Activated gamma-delta T cell (primary cell): ENCODE results near the gene CPAMD8.
"Not testable (repeated sequence)": the region's sequence is repeated elsewhere in the genome, so short reads cannot be mapped to it uniquely, and the experiment has no call there.

Experiments used
- DNase-seq: peaks from one replicate; lab custom pipeline; 2025; lab: John Stamatoyannopoulos, UW

CPAMD8 gene

DNA sequence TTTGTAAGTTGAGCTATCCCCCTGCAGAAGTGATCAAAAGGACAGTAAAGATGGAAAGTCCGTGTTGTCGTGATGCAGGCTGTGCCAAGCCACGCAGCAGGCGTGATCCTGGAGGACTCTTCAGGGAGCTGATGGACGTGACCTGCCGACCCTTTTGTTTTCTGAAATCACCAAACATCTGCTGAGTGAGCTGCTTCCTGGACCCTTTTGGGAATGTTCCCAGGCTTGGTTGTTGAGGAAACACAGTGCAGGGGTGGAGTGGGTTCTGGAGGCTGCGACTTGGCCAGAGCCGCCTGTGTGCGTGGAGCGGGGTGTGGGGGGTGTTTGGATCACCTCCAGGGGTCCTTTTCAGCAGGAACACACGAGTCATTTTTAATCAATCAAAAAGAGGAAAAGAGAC is 15.4 kb upstream of the CPAMD8 start:
- no peak for DNase-seq

DNA sequence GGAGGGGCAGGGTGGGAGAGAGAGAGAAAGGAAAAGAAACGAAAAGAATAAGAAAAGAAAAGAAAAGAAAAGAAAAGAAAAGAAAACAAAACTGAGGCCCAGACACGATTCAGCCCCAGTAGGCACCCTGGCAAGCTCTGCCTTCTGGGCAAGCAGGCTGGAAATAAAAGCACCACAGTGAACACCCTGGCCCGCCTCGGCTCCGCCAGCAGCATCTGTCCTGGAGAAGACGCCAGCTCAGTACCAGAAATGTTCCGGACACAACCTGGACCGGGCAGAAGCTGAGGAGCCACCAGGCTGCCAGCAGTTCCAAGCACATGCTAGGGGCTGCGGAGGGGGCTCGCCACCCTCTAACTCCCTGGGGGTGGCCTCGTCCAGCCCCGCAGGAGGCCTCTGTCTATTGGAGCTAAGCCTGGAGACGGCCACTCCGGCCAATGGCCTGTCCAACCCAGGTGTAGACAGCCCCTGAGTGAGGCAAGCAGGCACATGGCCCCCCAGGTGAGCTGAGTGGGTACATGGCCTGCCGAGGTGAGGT is 11.4 kb upstream of the CPAMD8 start:
- no peak for DNase-seq

DNA sequence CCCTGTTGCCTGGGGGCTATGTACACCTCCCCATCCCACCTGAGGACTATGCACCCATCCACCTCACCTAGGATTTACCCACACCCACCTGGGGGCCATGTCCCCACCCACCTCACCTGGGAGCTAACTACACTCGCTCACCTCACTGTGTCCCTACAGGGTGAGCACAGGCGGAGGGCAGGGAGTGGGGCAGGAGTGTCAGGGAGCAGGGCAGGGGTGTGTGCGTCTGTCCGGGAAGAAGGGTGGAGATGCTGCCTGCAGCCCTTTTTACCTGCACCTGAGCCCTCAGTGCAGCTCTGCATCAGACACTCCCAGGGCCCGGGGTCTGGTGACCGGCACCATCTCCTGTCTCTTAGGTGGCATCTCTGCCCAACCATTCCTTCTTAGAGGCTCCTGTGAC is 10.6 kb upstream of the CPAMD8 start:
- no peak for DNase-seq

DNA sequence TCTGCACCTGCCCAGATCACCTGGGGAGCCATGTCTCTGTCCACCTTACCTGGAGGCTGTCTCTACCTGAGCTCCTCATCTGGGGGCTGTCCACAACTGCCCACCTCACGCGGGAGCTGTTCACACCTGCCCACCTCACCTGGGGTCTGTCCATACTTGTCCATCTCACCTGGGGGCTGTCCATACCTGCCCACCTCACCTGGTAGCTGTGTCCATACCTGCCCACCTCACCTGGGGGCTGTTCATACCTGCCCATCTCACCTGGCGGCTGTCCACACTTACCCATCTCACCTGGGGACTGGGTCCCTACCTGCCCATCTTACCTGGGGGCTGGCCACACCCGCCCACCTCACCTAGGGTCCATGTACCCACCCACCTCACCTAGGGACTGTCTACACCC is 10.0 kb upstream of the CPAMD8 start:
- no peak for DNase-seq

DNA sequence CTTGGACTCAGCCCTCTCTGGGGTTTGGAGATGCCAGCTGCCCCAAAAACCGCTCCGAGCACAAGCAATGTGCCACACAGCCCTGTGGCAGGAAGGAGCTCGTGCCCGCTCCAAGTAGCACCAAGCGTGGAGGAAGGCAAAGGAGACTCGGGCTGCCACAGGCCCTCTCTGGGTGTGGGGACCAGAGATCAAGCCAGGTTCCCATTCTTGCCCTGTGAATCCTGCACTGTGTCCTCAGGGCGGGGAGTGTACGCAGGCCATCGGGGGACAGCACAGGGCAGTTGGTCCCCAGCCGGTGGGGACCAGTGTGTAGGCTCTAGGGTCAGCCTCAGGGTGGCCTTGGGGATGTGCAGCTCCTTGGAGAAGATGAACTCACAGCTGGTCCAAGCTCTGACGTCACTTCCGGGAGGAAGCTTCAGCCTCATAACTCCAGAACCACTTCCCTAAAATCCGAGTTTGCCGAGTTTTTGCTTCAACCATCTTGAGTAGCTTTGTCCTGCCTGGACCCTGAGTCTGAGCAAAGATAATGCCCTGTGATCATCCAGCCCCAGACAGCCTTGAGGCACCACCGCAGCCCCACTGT is 9.3 kb upstream of the CPAMD8 start:
- no peak for DNase-seq

DNA sequence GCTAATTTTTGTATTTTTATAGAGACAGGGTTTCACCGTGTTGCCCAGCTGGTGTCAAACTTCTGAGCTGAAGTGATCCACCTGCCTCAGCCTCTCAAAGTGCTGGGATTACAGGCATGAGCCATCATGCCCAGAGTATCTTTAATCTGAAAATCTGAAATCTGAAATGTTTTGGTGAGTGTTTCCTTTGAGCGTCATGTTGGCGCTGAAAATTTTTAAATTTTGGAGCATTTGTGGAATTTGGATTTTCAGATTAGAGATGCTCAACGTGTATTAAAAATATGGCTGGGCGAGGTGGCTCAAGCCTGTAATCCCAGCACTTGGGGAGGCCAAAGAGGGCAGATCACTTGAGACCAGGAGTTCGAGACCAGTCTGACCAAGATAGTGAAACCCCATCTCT is 5.1 kb upstream of the CPAMD8 start:
- DNase-seq, result no peak

DNA sequence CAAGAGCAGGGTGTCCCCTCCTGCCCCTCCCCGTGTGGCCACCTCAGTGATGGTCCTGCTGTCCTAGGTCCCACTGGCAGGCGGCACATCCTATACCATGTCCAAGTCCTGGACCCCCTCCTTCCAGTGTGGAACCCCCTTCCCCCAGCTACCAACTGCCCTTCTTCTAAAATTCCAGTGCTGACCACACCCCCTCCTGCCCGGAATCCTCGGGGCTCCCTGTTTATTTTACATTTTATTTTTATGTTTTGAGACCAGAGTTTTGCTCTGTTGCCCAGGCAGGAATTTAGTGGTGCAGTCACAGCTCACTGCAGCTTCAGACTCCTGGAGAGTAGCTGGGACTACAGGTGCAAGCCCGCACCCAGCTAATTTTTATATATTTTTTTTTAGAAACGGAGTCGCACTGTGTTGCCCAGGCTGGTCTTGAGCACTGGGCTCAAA is 945 bp upstream of the CPAMD8 start:
- DNase-seq, result no peak

DNA sequence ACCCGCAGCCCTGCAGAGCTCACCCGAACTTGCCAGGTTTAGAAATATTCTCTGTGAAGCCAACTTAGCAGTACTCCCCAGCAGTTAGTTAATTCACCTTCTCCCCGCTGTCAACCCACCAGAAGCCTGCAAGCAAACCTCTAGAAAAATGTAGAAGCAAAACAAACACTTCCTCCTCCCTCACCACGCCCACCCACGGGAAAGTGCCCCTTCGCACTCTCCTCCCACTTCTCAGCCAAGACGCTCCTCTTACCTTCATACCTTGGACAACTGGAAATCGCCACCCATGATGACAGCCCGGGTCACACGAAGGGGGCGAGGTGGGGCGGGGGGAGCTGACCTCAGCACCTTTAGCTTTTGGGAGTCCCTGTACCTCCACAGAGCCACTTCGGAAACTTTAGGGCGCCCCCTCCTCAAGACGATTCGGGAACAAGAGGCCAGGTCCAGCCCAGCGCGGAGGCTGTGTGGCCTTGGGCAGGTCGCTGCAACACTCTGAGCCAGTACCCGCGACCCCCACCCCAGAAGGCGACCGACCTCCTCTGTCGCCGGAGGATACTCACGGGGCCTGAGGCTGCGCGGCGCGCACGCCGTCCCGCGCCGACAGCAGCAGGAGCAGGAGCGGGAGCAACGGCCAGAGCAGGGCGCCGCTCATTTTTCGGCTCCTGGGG is 485 bp downstream of the CPAMD8 start:
- no peak for DNase-seq

DNA sequence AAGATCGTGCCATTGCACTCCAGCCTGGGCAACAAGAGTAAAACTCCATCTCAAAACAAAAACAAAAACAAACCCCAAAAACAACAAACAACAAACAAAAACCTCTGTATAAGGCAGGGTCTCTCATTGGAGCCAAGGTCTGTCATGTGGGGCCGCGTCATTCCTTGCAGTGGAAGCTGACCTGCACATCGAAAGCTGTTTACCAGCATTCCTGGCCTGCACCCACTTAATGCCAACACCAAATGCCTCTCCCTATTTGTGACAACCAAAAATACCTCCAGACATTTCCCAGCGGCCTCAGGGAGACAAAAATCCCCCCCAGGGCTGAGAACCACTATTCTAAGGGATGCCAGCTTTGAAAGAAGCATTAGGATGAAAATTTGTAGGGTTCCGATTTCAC is 1.2 kb downstream of the CPAMD8 start:
- no peak for DNase-seq

DNA sequence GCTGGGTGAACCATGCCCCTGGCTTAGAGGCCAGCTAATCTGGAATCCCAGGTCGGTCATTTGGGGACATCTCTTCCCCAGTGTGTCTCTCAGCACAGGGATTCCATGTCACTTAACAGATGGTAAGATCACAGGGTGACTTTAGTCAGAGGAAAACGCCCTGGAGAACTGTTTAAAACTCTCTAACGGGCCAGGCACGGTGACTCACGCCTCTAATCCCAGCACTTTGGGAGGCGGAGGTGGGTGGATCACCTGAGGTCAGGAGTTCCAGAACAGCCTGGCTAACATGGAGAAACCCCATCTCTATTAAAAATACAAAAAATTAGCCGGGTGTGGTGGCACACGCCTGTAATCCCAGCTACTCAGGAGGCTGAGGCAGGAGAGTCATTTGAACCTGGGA is 1.7 kb downstream of the CPAMD8 start:
- not testable (repeated sequence) for DNase-seq

DNA sequence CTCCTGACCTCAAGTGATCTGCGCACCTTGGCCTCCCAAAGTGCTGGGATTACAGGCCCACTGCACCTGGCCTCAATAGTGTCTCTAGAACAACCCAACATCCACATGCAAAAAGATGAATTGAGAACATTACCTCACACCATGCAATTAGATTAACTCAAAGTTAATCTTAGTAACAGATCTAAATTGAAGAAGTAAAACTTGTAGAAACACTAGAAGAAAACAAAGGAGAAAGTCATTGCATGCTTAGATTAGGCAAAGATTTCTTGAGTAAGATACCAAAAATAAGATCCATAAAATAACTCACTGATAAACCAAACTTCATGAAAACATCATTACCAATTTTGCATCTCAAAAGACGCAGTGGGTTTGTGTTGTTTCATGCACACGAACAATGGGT is 2.8 kb downstream of the CPAMD8 start:
- DNase-seq, result no peak

DNA sequence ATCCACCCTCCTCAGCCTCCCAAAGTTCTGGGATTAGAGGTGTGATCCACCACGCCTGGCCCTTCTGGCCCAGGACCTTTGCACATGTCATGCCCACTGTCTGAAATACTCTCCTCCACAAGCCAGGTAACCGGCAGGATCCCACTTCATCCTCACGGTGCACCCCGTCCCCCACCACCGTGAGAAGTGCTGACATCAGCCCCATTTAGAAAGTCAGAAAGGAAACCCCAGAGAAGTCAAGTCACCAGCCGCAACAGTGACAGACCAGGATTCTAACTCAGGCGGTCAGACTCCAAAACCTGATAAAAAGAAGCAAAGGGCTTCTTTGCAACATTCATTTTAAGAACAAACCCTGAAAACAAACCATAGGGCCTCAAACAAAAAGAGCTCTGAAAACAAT is 3.9 kb downstream of the CPAMD8 start:
- DNase-seq, result no peak

DNA sequence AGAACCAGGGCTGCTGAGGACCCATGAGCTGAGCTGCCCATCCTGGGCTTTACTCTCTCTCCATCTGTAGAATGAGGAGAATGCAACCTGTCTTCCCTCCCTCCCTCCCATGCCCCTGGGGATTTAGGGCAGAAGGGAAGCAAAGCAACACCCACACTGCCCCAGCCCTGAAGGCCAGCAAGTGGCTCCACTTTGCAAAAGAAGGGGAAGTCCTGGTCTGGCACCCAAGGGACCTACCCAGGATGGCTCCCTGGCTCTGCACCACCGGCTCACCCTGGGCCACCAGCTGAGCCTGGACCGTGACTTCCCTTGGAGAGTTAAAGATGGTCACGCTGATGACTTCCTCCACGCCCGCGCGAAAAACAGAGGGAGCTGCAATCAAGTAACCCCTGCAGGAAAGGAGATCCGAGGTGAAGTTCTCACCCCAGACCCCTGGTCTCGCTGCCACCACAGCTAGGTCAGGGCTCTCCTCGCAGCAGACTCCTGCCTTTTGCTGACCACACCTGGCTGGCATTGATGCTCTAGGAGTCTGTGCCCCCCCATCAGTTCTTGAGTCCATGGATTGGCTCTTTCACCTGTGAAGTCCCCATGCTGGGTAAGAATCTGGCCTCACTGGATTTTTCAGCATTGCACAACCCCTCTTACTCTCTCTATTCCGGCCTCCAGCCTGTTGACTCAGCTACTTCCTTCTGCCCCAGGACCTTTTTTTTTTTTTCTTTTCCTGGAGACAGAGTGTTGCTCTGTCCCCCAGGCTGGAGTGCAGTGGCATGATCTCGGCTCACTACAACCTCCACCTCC is 4.6 kb downstream of the CPAMD8 start:
- no peak for DNase-seq

DNA sequence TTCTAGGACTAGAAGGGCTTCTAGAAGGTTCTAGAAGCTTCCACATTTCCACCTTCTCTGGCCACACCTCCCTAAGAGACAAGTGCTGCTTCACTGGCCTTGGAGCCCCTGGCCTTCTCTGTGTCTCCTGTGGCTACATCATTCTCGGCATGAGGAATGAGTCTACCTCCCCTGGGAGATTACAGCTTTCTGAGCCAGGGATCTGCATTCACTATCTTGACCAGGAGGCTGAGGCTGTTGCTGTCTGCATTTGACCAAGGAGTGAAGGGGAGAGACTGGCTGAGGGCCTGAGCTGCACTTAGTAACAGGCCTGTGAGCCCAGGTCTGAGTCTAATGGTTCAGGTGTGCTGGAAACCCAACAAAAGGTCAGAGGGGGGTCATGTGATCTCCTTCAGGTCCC is 5.3 kb downstream of the CPAMD8 start:
- no peak for DNase-seq

DNA sequence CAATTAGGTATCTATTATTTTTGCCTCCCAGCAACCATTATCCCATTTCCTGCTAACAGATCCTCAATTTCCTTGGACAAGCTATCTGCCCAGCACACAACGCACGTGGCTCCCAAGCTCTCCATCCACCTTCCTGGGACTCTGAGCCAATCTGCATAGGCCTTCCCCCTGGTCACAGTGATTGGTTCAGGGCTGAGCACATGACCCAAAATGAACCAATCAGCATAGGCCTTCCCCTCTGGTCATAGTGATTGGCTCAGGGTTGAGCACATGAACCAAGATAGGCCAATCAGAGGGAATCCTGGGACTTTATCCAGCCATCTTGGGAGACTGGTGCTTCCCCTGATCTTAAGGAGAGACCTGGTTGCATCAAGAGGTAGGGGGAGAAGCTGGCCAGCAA is 5.8 kb downstream of the CPAMD8 start:
- DNase-seq, result no peak

DNA sequence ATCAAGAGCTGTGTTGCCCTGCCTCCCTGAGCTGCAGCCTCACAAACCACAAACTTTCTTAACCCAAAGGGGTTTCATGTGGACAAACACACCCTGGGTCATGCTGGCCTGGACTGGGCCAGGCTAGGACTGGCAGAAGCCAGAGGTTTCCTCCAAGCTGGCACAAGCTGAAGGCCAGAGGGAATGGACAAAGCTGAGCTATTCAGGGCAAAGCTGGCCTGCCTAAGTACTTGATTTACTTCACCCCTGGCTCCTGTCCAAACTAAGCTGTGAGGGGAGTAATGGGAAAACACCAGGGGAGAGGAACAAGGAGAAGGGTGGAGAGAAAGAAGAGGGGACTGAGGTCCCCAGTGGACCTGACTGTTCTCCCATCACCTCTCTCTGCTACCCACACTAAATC is 6.2 kb downstream of the CPAMD8 start:
- DNase-seq, result no peak

DNA sequence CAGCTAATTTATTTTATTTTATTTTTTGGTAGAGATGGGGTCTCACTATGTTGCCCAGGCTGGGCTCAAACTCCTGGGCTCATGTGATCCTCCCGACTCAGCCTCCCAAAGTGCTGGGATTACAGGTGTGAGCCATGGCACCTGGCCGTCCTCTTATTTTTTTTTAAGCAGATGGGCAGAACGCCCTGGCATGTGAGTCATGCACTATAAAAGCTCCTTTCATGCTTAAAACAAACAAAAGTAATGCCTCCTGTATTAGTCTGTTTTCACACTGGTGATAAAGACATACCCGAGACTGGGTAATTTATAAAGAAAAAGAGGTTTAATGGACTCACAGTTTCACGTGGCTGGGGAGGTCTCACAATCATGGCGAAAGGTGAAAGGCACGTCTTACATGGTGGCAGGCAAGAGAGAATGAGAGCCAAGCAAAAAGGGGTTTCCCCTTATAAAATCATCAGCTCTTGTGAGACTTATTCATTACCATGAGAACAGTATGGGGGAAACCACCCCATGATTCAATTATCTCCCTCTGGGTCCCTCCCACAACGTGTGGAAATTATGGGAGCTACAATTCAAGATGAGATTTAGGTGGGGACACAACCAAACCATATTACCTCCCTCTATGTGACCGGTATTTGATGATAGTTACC is 12.3 kb downstream of the CPAMD8 start:
- not testable (repeated sequence) for DNase-seq

DNA sequence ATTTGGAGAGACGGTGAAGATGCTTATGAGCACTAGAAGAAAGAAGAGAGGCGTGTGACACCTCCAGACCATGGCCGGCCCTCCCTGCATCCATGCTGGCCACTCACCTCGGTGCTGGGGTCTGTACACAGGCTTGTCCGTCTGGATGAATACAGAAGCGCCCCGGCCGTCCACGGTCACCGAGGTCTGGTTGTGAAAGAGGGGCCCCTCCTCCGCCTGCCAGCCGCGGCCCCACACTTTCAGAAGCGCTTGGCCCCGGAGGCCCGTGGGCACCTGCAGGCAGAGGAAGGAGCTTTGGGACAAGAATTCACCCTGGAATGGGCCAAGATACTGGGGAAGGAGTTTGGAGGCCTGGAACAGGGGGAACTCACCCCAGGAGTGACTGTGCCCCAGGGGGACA is 15.1 kb downstream of the CPAMD8 start:
- DNase-seq, result no peak

DNA sequence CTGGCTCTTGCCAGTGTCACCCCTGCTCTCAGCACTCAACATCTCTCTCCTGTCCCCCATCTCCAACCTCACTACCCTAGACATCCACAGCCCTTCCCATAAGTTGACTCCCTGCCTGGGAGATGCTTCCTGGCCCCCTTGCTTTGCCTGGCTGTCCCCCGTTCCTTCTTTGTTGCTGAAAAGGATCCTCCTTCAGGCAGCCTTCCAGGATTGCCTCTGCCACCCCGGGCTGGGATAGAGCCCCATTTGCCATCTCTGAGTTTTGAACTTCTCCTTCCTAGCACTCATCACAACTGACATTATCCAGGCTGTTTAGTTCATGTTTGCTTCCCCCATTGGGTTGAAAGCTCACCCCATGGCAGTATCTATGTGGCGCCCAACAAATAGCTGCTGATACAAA is 20.0 kb downstream of the CPAMD8 start:
- DNase-seq, result no peak

DNA sequence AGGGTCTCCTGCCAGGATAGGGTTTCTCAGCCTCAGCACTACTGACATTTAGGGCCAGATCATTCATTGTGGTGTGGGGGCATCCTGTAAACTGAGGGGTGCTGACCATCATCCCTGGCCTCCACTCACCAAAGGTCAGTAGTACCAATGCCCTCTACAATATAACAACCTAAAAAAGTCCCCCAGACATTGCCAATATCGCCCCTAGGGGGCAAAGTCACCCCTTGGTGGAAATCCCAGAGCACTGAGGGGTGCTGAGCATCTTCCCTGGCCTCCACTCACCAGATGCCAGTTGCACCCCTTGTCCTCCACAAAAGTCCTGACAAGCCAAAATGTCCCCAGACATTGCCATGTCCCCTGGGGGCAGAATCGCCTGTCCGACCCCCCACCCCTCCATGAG is 21.6 kb downstream of the CPAMD8 start:
- DNase-seq, result no peak

DNA sequence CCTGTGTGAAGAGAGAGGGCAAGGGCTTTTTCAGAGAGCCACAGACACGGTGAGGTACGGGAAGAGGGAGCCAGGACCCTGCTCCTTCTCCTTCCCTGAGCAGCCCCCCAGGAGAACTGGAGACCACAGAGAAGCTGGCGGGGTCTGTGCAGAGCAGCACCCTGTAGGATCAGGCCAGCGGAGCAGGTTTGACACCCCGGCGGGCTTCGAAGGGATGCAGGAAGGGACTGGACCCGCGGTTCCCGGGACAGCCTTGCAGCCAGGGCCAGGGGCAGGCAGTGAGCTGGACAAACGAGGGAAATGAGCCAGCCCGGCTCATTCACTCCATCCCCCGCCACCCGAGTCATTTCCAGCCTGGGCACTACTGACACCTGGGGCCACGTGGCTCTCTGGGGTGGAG is 22.2 kb downstream of the CPAMD8 start:
- no peak for DNase-seq

DNA sequence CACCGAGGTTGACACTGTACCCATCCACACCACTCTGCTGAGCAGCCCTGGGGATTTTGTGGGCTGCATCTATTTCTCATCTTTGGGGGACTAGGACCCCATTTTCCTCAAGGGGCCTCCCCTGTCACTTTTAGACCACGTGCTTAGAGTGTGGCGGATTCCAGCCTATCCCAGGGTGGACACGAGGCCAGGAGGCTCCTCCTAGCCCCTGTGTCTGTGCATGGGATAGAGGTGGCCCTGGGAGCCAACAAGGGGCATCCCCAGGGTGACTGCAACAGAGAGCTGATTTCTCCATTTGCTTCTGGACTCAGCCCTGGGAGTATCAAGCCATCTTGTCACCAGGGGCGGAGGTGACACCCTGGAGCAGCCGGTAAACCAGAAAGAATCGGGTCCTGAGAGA is 24.2 kb downstream of the CPAMD8 start:
- no peak for DNase-seq
